Uterus (tissue), 2 donors: ENCODE results near the gene FKBP3.

ENCODE experiments used
- POLR2A ChIP-seq, 2 donors: fragments of 450-650 bp; IDR thresholded peaks; one replicate each; pipeline ENCODE4 v1.6.1; 2016; ENCODE audit warnings: antibody characterized with exemption in 2 of 2, mild to moderate bottlenecking in 1 of 2, moderate library complexity in 1 of 2
- TF ChIP-seq, protein P1 (sequence below), 4 experiments: fragments of 200-600 bp in 2 of 4; fragments of 450-650 bp in 2 of 4; sonication (generic) in 2 of 4; IDR thresholded peaks; one replicate each; pipeline ENCODE4 v1.5.1; 2016 to 2019; ENCODE audit warnings: antibody characterized with exemption in 4 of 4, mild to moderate bottlenecking in 2 of 4, moderate library complexity in 1 of 4

DNA sequence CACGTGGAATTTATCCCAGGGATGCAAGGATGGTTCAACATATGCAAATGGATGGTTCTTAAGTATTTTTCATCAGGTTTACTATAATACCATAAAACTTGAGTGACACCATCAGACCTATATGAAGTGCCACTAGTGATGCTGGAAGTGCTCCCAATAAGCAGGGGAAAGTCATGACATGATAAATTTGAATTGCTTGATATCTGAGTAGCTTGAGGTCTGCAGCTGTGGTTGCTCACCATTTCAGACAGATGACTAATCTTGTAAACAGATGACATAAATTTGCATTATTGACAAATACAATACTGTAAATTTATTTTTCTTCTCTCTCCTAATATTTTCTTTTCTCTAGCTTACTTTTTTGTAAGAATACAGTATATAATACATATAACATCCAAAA lies 64.1 kb downstream of the FKBP3 start:
- TF ChIP-seq, protein P1, sequence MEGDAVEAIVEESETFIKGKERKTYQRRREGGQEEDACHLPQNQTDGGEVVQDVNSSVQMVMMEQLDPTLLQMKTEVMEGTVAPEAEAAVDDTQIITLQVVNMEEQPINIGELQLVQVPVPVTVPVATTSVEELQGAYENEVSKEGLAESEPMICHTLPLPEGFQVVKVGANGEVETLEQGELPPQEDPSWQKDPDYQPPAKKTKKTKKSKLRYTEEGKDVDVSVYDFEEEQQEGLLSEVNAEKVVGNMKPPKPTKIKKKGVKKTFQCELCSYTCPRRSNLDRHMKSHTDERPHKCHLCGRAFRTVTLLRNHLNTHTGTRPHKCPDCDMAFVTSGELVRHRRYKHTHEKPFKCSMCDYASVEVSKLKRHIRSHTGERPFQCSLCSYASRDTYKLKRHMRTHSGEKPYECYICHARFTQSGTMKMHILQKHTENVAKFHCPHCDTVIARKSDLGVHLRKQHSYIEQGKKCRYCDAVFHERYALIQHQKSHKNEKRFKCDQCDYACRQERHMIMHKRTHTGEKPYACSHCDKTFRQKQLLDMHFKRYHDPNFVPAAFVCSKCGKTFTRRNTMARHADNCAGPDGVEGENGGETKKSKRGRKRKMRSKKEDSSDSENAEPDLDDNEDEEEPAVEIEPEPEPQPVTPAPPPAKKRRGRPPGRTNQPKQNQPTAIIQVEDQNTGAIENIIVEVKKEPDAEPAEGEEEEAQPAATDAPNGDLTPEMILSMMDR (IDR thresholded peaks at IDR 0.05), result no peak
- TF ChIP-seq POLR2A (IDR thresholded peaks at IDR 0.05), result no peak
